Stimulated activated CD8-positive, alpha-beta memory T cell treated with anti-CD3 and anti-CD28 coated beads, Interleukin-15, amount 100 ng/mL, for 1 hour (primary cell): ENCODE data around the gene RCL1.
"Not testable (repeated sequence)": the region's sequence is repeated elsewhere in the genome, so short reads cannot be mapped to it uniquely, and the experiment has no call there.

ENCODE experiments used
- DNase-seq: peaks from one replicate; pipeline ENCODE4 v3.0.0-alpha.2; 2020; ENCODE audit warnings: low read depth

Gene RCL1

DNA sequence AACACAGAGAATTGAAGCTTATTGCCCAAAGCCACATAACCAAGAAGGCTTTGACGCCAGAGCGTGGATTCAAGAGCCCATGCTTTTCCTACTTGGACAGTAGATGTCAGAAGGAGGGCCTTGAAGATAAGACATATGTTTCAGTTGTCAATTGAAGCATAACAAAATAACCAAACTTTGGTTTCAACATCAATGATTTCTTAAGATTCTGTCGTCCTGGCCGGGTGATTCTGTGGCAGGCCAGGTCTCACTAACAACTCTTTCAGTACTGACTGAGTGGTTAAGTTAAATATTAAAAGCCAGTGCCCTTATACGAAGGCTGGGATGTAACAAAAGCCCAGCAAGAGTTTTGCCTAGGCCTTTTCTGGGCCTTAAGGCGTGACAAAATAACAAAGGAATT is 94.0 kb downstream of the RCL1 start:
- DNase-seq = no peak

DNA sequence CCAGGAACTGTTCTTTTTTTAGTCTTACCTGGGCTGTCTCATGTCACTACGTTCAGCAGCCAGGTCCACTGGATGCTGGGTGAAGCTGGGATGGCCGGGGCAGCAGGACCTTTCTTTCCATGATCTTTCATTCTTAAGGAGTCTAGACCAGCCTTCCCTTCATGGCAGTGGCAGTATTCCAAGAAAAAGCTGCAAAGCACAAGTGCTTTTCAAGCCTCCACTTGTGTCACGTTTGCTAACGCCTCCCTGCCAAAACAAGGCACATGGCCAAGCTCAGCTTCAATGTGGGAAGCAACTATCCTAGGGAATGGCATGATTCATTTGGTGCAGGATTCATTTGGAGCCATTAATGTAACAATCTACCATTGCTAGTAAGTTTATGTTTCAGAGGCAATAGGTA is 94.8 kb downstream of the RCL1 start:
- DNase-seq = no peak

DNA sequence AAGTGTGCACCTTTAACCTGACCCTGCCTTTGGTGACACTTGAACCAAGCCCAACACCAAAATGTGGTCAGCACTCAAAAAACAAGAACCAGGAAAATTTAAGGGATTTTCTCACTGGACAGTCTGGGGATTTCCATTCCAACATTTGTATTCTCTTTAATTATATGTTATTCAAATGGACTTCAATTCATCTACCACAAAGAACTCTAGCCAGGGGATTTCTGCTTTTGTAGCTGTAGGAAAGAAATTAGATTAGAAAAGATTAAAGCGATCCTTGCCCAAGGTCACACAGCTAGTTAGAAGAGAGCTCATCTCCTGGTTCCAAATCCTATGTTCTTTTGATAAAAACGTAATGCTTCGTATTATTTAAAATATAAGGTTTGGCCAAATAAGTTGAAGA is 97.5 kb downstream of the RCL1 start:
- no peak for DNase-seq

DNA sequence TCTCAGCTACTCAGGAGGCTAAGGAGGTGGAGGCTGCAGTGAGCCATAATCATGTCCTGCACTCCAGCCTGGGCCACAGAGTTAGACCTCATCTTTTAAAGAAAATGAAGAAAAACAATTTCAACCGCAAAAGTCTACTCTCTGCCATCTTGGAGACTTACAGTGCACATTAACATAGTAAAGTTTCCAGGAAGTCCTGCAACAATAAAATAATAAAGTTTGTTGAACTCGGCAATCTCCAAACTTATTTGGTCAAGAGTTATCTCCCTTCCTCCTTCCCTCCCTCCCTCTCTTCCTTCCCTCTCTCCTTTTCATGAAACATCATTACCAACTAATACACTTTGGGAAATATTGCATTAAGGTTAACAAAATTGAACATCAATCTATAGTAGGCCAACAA is 98.2 kb downstream of the RCL1 start:
- no peak for DNase-seq

DNA sequence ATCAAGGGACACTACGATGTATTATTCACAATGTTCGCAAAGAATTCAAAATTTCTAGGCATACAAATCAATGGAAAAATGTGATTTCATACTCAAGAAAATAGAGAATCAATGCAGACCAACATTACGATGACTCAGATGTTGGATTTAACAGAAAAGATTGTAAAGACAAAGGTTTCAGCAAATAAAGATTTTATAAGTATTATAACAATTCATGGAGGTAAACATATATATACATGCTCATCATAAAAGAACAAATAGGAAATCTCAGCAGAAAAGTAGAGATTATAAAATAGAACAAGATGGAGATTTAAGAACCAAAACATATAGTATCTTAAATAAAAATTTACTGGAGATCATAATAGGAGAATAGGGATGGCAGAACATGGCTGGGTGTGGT is 98.9 kb downstream of the RCL1 start:
- no peak for DNase-seq

- no peak for DNase-seq
These were observed 99.9 kb downstream of the RCL1 start for GRCh38 chr9:4892501-4893194.

- DNase-seq = no peak
These were observed 101.3 kb downstream of the RCL1 start for GRCh38 chr9:4894076-4894475.

DNA sequence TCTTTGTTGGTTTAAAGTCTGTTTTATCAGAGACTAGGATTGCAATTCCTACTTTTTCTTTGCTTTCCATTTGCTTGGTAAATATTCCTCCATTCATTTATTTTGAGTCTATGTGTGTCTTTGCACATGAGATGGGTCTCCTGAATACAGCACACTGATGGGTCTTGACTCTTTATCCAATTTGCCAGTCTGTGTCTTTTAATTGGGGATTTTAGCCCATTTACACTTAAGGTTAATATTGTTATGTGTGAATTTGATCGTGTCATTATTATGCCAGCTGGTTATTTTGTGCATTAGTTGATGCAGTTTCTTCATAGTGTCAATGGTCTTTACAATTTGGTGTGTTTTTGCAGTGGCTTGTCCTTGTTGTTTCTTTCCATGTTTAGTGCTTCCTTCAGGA is 107.1 kb downstream of the RCL1 start:
- DNase-seq = not testable (repeated sequence)

GRCh38 chr9:4901401-4902134 is 108.8 kb downstream of the RCL1 start:
- not testable (repeated sequence) for DNase-seq

DNA sequence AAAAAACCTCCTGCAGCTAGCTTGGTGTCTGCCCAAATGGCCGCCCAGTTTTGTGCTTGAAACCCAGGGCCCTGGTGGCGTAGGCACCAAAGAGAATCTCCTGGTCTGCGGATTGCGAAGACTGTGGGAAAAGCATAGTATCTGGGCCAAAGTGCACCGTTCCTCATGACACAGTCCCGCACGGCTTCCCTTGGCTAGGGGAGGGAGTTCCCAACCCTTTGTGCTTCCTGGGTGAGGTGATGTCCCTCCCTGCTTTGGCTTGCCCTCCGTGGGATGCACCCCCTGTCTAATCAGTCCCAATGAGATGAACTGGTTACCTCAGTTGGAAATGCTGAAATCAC is 109.4 kb downstream of the RCL1 start:
- DNase-seq = no peak

- no peak for DNase-seq
These were observed 111.8 kb downstream of the RCL1 start for GRCh38 chr9:4904322-4905134.

DNA sequence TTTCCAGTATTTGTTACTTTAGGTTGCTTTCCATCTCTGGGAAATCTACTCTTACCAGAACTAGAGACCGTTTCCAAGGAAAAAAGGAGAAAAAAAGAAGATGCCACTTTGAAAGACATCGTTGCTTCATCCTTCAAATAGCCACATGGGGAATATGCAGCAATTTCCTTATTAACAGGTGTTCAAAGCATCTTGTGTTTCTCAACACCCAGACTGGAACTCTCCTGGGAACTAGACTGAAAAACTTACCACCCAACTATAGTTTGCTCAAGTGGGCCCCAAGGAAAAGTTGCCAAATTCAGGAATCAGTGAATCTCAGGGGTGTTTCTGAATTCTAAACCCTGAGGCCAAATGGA is 112.4 kb downstream of the RCL1 start:
- DNase-seq = no peak
